Limb (tissue), 2 donors: Measurements from ENCODE around the gene SIGLEC8.
"Not testable (repeated sequence)": the region's sequence is repeated elsewhere in the genome, so short reads cannot be mapped to it uniquely, and the experiment has no call there.

Source experiments
- DNase-seq, 2 donors: peaks; one replicate each; pipeline ENCODE4 v3.0.0-alpha.2; 2016; ENCODE audit errors: extremely low spot score in 2 of 2

The SIGLEC8 gene

DNA sequence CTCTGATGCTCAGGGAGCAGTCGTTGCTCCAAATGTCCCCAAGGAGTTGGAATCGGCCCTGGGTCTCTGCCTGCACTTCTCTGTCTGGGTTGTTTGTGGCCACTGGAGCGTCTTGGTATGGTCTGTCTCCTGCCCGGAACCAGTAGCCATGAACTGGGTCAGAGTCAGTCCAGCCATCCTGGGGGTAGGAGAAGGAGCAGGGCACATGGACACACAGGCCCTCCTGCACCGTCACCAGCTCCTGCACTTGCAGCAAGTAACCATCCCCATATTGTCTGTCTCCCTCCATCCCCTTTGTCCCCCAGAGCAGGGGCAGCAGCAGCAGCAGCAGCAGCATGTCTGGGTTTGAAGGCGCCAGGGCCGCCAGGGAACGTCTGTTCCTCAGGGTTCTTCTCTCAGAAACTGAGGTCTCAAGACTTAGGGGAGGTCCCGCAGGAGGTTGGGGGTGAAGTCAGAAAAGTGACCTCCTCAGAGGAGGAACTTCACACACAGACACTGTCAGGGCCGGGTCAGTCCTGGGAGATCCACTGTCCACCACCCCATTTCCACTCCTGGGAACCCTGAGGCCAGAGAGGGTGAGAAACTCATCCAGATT, at the start of gene SIGLEC8:
TSS of gene SIGLEC8 (minus strand) at position 404 of the 595 bp plus-strand sequence. CDS start at position 337, 67 bp downstream.
- DNase-seq = no peak

DNA sequence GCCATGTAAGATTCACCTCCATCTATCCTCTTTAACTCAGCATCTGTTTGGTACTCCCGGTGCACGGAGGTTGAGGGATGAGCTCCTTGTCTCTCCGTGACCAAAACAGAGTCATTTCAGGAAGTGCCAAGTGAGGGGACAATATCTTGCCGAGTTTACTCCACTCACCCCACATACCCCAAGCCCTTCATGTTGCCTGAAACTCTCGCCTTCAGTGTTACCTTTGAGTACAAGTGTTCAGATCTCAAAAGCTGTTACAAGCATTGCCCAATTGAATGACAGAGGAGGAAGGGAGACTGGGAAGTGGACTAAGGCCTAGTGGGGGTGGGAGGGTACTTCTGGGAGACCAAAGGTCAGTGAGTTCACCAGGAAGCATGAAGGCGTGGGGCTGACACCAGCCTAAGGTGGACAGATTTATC, 49.4 kb upstream of the SIGLEC8 start:
- DNase-seq = no peak

- no peak for DNase-seq
Observed at GRCh38 chr19:51507192-51507591, 48.9 kb upstream of the SIGLEC8 start.

GRCh38 chr19:51505904-51506303, 47.6 kb upstream of the SIGLEC8 start:
- DNase-seq = no peak

- DNase-seq = no peak
Observed at GRCh38 chr19:51503896-51504295, 45.6 kb upstream of the SIGLEC8 start.

DNA sequence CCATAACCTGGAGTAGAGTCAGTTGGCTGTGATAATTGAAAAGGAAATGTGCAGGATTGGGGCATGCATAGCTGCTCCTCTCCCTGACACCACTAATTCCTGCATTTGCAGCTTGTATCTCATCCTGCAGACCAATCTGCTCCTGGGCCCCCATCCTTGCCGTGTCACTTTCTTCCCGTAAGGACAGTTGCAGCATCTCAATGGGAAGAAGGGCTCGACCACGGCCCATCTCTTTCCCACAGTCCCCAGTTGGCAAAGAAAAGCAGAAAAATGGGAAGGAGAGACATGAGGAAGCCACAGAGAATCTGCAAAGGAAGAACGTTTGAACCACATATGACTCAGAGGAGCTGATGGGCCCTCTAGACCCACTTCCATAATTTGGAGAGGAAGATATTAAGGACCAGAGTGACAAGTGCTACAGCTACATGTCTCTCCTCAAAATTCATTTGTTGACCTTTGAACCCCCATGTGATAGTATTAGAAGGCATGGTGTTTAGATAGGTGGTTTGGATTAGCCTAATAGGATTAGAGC, 45.1 kb upstream of the SIGLEC8 start:
- no peak for DNase-seq

GRCh38 chr19:51501594-51502263, 43.5 kb upstream of the SIGLEC8 start, which contains the start of gene SIGLEC12:
SIGLEC12 (minus strand) TSS chr19:51501800; CDS start chr19:51501733, 67 bp downstream.
- no peak for DNase-seq

DNA sequence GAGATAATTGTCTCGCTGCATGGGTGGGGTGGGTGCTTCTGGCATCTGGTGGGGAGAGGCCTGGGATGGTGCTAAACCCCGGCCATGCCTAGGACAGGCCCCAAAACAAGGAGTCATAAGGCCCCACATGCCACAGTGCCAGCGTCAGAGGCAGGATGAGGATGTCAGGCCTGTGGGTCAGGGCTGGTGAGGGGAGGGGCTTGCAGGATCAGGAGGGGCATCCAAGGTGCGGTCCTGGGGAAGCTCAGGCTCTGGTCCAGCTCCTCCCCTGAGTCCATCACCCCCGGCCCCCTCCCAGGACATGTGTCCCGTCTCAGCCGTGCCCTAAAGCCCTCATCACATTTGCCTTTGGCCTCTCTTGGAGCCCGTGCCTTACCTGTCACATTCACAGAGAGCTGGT, 42.7 kb upstream of the SIGLEC8 start:
- DNase-seq = not testable (repeated sequence)

- no peak for DNase-seq
Observed at GRCh38 chr19:51497666-51498065, 39.4 kb upstream of the SIGLEC8 start.

- no peak for DNase-seq
Observed at GRCh38 chr19:51493776-51494175, 35.5 kb upstream of the SIGLEC8 start.

- DNase-seq = no peak
Observed at GRCh38 chr19:51491586-51491985, 33.3 kb upstream of the SIGLEC8 start.

GRCh38 chr19:51490676-51491075, 32.4 kb upstream of the SIGLEC8 start:
- no peak for DNase-seq

GRCh38 chr19:51489113-51489512, 30.9 kb upstream of the SIGLEC8 start:
- DNase-seq = no peak

DNA sequence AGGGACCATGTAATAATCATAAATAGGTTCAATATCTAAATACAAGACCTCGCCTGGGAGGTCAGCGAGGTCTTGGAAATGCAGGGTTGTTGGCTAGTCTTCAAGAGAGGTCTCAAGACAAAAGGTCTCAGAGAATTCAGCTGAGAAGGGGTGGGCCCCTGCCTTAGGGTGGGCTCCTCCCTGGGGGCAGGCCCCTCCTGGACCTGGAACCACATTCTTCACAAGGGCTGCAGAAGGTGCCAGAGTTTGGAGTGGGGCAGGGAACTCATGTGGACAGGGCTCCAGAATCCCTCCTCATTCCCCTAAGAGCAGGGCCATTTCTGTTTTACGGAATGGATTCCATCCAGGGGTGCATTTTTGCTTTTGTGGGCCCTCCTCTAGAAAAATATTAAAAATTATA, 30.2 kb upstream of the SIGLEC8 start:
- no peak for DNase-seq

DNA sequence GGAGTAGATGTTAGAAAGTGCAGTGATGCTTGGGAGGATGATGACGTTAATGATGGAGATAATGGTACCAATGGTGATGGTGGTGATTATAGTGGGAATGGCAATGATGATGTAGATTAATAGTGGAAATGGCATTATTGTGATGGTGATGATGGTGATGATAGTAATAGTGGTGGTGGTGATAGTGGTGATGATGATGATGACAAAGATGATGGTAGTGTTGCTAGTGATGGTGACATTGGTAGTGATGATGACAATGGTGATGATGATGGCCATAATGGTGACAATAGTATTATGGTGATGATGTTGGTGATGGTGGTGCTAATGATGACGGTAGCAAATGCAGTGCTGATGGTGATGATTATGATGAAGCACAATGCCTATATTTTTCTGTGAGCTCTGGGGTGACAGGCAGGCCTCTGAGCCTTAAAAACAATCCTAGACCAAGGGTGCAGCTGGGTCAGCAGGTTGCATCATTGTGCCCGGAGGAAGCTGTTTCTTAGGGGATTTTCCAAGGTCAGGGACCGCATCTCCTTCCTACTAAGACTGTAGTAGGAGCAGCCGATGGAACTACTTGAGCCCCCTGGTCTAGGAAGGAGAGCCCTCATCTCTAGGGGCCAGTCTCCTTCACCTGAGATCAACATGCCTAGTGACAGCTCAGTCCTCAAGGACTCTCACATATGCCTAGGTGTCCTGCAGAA, 27.9 kb upstream of the SIGLEC8 start:
- DNase-seq = no peak

DNA sequence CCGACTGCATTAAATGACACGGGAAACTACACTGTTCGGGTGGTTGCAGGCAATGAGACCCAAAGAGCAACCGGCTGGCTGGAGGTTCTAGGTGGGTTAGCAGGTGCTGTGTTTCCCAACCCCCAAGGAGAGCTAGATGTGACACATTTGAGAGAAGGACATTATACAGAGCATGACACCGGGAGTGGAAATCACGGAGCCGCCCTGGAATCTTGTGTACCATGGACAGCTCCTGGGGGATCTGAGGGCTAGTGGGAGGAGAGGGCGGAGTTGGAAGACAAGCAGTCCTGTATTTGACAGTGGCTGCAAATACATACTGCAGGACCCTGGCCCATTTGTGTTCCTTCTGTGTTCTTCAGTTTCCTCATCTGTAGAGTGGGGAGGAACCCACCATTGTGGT, 22.3 kb upstream of the SIGLEC8 start:
- peak in 1 of 2 donors; percentile 51 for DNase-seq

- no peak for DNase-seq
Observed at GRCh38 chr19:51479531-51480331, 21.5 kb upstream of the SIGLEC8 start.

DNA sequence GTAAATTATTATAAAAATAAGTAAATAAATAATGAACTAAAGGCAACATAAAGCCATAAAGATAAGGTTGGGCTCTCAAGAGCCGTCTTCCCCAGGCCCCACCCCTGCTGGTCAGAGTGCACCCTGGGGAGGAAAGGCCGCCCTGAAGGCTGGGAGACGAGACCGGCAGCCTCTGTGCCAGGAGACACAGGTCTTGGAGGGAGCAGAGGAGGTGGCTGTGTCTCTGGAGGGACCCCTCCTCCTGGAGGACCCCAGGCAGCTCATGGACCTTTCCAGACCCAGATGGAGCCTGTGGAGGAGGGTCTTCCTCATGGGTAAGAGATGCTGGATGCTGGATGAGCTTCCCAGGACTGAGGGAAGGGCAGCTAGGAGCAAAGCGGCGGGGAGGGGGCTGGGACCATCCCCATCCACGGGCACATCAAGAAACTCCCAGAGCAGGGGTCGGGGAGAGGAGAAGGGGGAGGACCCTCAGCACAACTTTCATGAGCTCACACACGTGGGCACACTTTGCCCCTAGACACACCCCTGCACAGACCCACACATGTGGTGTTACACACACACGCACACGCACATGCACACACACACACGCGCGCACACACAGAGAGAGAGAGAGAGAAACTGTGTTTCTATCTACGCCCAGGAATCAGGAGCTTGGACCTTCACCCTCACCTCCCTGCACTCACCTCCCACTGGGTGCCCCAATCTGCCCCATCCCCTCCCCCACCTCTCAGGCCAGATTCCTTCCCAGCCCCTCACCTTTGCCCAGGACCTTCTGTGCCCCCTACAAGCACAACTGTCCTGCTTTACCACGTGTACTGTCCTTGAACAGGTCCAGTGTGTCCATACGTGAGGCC, 20.4 kb upstream of the SIGLEC8 start, which contains the start of gene CEACAM18:
TSS of gene CEACAM18 (plus strand) at position 159 of the 854 bp plus-strand sequence.
- DNase-seq = no peak

GRCh38 chr19:51477344-51477743, 19.1 kb upstream of the SIGLEC8 start:
- no peak for DNase-seq

GRCh38 chr19:51476164-51476563, 17.9 kb upstream of the SIGLEC8 start:
- DNase-seq = no peak
